Transverse colon (tissue), 4 donors: ENCODE measurements around the gene BEND7. TPM values are rescaled to one million over a fixed set of nuclear protein-coding genes. Genes with fewer than 3 reads are reported as not detected.

Experiments used
- DNase-seq: peaks from one replicate; pipeline ENCODE4 v3.0.0-alpha.2; 2019
- H3K27ac ChIP-seq, 4 donors: fragments of 200-600 bp; sonication (generic); 2 replicates each; pipeline ENCODE4 v1.5.1; 2016 to 2018; ENCODE audit warnings: inconsistent platforms in 4 of 4
- H3K27me3 ChIP-seq: fragments of 200-600 bp; sonication (generic); 2 replicates; pipeline ENCODE4 v1.5.1; 2017; ENCODE audit warnings: inconsistent platforms
- H3K36me3 ChIP-seq, 4 donors: fragments of 200-600 bp; sonication (generic); 2 replicates each; pipeline ENCODE4 v1.5.1; 2017 to 2019; ENCODE audit warnings: inconsistent platforms in 4 of 4
- H3K4me1 ChIP-seq, 4 donors: fragments of 200-600 bp; sonication (generic); 2 replicates each; pipeline ENCODE4 v1.5.1; 2017 to 2020; ENCODE audit warnings: inconsistent platforms in 4 of 4
- H3K4me3 ChIP-seq, 4 donors: fragments of 200-600 bp; sonication (generic); 1 replicate in 1 of 4; 2 replicates in 3 of 4; pipeline versions ENCODE4 v1.5.1 to v1.6.1; 2017 to 2019; ENCODE audit warnings: inconsistent platforms in 4 of 4
- H3K9me3 ChIP-seq, 2 donors: fragments of 200-600 bp; sonication (generic); 2 replicates each; pipeline ENCODE4 v1.5.1; 2017 to 2019; ENCODE audit warnings: inconsistent platforms in 2 of 2
- EP300 ChIP-seq: sonication (generic); formaldehyde crosslinking; IDR thresholded peaks from one replicate; pipeline ENCODE4 v1.6.1; 2017; ENCODE audit warnings: antibody characterized with exemption, low read depth
- POLR2A ChIP-seq: fragments of 450-650 bp; IDR thresholded peaks from one replicate; pipeline ENCODE4 v1.6.1; 2016; ENCODE audit warnings: antibody characterized with exemption, mild to moderate bottlenecking, moderate library complexity
- POLR2AphosphoS5 ChIP-seq, 3 donors: sonication (generic); formaldehyde crosslinking; IDR thresholded peaks; one replicate each; pipeline ENCODE4 v1.6.1; 2016; ENCODE audit warnings: antibody characterized with exemption in 3 of 3
- WGBS, 2 donors: methylation state at CpG; one replicate each; pipeline ENCODE4 v1.1.5; 2018; ENCODE audit warnings: low coverage in 1 of 2; 5-methylcytosine and 5-hydroxymethylcytosine counted together
- in situ Hi-C, 4 donors: fragments of 200-750 bp; cut with MboI; loops; one replicate each; pipeline versions ENCODE4 v1.15.0 to v1.15.1; 2017; ENCODE audit warnings: low sequenced_read_pairs in 3 of 4, low pct_ligation_motif_present in 1 of 4, low pct_unique_long_range_greater_than_20kb in 1 of 4
- intact Hi-C: fragments of 100-400 bp; cut with DNase I; formaldehyde crosslinking; loops from one replicate; pipeline ENCODE4 v1.15.1; 2023; ENCODE audit warnings: low total_unique reads
- total RNA-seq, 4 donors: library from RNA; depleted of rRNA; stranded (reverse); fragments of >200 nt; gene quantifications; one replicate each; pipeline ENCODE4 v1.1.0, GENCODE V29; 2016
- TF ChIP-seq, protein P1 (sequence below), 5 experiments: fragments of 200-600 bp in 3 of 5; fragments of 450-650 bp in 2 of 5; sonication (generic) in 3 of 5; IDR thresholded peaks; 1 replicate in 2 of 5; 2 replicates in 3 of 5; pipeline ENCODE4 v1.5.1; 2016 to 2017; ENCODE audit warnings: antibody characterized with exemption in 5 of 5, inconsistent platforms in 3 of 5, mild to moderate bottlenecking in 2 of 5, moderate library complexity in 1 of 5

Gene BEND7
- total RNA-seq, 4 donors from 2014 or later, result 16.1 to 41.4 (median 31.0) TPM

DNA sequence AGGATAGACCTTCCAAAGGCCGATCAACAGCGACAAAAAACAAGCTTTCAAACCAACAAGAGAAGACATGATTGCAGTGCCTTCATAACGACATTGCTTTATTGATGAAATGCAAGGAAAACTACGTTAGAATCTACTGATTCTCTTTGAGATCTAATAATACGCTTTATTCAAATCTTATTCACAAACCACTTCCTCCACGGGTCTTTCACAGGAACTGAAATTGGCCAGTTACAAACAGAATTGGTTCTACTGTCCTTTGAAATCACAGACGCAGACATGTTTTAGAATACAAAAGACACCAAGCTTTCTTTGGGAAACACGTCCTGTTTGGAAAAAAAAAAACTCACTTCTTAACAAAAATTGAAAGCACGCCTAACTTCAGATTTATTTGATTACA, 106.0 kb downstream of the BEND7 start:
- no peak for DNase-seq
- Histone ChIP-seq H3K4me3 (no peak overlapping the region), H3K27ac (no peak overlapping the region), H3K4me1 (no peaks in the 10 kb centered on the region), H3K9me3 (no peaks in the 10 kb centered on the region), H3K27me3 (no peaks in the 10 kb centered on the region), H3K36me3 (no peaks in the 10 kb centered on the region)
- in situ Hi-C loops (loop anchor here in 1 of 4 donors (10.0 kb wide), 1 partner anchor 48 kb away; no protein-coding TSS in a partner anchor), intact Hi-C loops (no loop called here)
- TF ChIP-seq POLR2AphosphoS5 (IDR thresholded peaks at IDR 0.05), result no peak
- TF ChIP-seq, protein P1, sequence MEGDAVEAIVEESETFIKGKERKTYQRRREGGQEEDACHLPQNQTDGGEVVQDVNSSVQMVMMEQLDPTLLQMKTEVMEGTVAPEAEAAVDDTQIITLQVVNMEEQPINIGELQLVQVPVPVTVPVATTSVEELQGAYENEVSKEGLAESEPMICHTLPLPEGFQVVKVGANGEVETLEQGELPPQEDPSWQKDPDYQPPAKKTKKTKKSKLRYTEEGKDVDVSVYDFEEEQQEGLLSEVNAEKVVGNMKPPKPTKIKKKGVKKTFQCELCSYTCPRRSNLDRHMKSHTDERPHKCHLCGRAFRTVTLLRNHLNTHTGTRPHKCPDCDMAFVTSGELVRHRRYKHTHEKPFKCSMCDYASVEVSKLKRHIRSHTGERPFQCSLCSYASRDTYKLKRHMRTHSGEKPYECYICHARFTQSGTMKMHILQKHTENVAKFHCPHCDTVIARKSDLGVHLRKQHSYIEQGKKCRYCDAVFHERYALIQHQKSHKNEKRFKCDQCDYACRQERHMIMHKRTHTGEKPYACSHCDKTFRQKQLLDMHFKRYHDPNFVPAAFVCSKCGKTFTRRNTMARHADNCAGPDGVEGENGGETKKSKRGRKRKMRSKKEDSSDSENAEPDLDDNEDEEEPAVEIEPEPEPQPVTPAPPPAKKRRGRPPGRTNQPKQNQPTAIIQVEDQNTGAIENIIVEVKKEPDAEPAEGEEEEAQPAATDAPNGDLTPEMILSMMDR (IDR thresholded peaks at IDR 0.05), result no peak
- no peak for TF ChIP-seq POLR2A
- TF ChIP-seq EP300, result no peak
- WGBS, 2 donors, result 67 to 85% methylated on average over 9 of the region's 9 CpGs

DNA sequence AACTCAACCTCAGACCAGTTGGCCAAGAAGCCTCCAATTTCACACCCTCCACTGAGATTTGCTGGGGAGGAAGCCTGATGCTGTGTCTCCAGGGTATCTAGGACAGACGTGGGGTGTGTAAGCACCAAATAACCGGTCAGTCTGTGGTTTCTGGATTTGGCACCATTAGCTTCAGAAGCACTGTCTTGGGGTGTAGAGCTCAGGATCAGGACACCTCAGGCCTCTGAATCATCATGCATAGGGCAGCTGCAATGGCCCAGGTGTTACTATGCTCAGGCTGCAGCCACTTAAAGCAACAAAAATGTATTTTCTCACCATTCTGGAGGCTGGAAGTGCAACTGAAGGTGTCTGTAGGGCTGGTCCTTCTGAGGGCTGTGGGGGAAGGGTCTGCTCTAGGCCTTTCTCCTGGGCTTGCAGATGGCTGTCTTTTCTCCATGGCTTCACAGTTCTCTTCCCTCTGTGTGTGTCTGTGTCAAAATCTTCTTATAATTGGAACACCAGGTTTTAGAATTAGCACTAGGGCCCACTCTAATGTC, 107.4 kb downstream of the BEND7 start:
- Histone ChIP-seq H3K36me3 (no peaks in the 10 kb centered on the region), H3K27ac (no peak overlapping the region), H3K4me1 (no peaks in the 10 kb centered on the region), H3K4me3 (no peak overlapping the region), H3K9me3 (no peaks in the 10 kb centered on the region), H3K27me3 (no peaks in the 10 kb centered on the region)
- in situ Hi-C loops (loop anchor here in 1 of 4 donors (10.0 kb wide), 1 partner anchor 47 kb away; no protein-coding TSS in a partner anchor), intact Hi-C loops (no loop called here)
- WGBS, 2 donors, result 80 to 84% methylated on average over 1 to 2 of the region's 2 CpGs
- no peak for DNase-seq
- TF ChIP-seq POLR2A (no peak), POLR2AphosphoS5 (IDR thresholded peaks at IDR 0.05) (no peak), EP300 (no peak)
- TF ChIP-seq, protein P1 (IDR thresholded peaks at IDR 0.05), result no peak

DNA sequence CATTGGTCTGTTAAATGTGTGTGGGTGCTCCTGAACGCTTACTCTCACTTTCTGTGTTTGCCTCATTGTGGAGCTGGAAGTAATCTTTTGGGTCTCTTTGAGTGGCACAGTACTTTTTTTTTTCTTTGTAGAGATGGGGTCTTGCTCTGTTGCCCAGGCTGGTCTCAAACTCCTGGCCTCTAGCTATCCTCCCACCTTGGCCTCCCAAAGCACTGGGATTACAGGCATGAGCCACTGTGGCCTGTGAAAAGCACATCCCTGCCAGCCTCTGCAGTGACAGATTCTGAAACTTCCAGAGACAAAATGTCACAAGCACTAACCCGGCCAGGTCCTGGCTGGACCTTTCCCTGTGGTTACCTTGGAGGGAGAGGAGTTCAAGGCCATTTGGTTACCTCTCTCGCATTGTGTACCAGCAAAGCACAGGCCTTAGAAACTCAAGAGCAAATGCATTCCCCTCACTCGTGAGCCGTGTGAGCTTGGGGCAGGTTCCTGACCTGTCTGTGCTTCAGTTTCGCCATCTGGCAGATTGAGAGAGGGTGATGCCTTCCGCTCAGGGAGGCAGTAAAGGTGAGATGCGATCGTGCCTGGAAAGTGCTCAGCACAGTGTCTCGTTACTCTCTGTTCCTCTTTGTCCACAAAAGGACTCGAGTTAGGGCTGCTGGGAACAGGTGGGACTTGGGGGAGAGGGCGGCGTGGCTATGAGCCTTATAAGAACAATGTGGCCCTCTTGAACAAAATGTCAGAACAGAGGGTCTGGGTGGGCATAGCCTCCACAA, 108.1 kb downstream of the BEND7 start:
- TF ChIP-seq EP300 (no peak), POLR2AphosphoS5 (IDR thresholded peaks at IDR 0.05) (no peak), POLR2A (no peak)
- TF ChIP-seq, protein P1 (IDR thresholded peaks at IDR 0.05), result no peak
- H3K4me3 ChIP-seq, result no peak overlapping the region
- intact Hi-C loops, result no loop called here
- no peak for DNase-seq
- H3K9me3 ChIP-seq, result no peaks in the 10 kb centered on the region
- 88 to 100% methylated on average over 1 to 13 of the region's 13 CpGs for WGBS, 2 donors
- H3K27ac ChIP-seq, result no peak overlapping the region
- H3K4me1 ChIP-seq, result no peaks in the 10 kb centered on the region
- no peaks in the 10 kb centered on the region for H3K27me3 ChIP-seq
- in situ Hi-C loops, result loop anchor here in 1 of 4 donors (10.0 kb wide), 1 partner anchor 46 kb away; no protein-coding TSS in a partner anchor
- no peaks in the 10 kb centered on the region for H3K36me3 ChIP-seq

DNA sequence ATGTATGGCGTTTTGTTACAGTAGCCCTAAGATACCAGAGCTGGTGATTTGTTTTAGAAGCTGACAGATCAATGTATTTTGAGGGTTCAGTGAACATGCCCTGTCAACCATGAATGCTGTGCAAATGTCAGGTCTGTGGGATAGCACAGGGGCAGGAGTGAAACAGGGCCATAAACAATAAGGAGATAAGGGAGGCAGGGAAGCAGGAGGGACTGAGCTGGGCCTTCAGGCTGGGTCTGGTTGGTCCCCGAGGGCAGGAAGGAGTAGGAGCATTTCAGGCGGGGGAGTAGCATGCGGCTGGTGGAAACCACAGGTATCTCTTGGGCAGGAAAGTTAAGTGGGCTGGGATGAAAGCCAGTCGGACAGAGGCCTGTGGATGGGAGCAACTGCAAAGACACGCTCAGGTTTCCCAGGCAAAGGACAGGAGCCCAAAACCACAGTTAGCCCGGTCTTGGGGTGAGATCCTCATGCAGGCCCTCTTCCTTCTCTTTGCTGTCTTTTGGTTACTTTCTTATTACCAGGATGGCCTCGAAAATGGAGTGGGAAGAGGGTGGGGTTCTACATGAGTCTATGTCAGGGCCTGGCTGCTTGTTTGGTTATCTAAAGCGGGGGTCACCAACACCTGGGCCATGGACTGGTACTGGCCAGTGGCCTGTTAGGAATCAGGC, 111.2 kb downstream of the BEND7 start:
- Histone ChIP-seq H3K27me3 (no peaks in the 10 kb centered on the region), H3K27ac (no peak overlapping the region), H3K4me1 (peaks cover 0 to 7% (median 0%) of the 10 kb centered on the region in 4 donors), H3K36me3 (no peaks in the 10 kb centered on the region), H3K4me3 (no peak overlapping the region), H3K9me3 (no peaks in the 10 kb centered on the region)
- TF ChIP-seq, protein P1 (IDR thresholded peaks at IDR 0.05), result no peak
- TF ChIP-seq EP300, result no peak
- TF ChIP-seq POLR2AphosphoS5 (IDR thresholded peaks at IDR 0.05), result no peak
- no peak for TF ChIP-seq POLR2A
- intact Hi-C loops (no loop called here), in situ Hi-C loops (no loop called here)
- WGBS, 2 donors, result 73 to 100% methylated on average over 1 to 9 of the region's 9 CpGs
- no peak for DNase-seq
